ENCODE results near the gene NR3C1.

The NR3C1 gene

DNA sequence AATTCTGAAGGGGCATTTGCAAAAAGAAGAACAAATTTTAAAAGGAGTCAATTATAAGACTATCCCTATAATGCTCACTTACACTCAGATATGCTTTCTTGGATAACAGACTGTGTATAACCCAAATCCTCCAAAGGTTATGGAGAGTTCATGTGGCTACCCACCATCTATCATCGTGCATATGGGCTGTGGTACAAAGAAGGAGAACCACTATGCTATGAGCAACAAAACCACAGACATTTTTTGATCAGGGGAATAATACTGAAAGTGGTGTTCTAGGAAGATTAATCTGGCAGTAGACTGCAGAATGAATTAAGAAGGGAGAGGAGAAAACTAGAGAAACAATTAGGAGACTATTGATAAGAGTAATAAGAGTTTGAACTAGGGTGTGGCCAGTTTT is 16.8 kb downstream of the NR3C1 start:
- Histone ChIP-seq H2AFZ (ENCODE audit: low read depth, low read length, severe bottlenecking) (no peak overlapping the region), H3K79me2 (ENCODE audit: insufficient read depth, low read length) (peaks cover 100% of the 10 kb centered on the region), H4K20me1 (ENCODE audit: low read depth, low read length) (no peaks in the 10 kb centered on the region), H3K9me2 (replicated peaks; ENCODE audit: insufficient read depth, low read length) (no peaks in the 10 kb centered on the region), H3K4me2 (ENCODE audit: low read depth, low read length, poor library complexity, severe bottlenecking) (no peak overlapping the region), H3K27me3 (ENCODE audit: low read length) (no peaks in the 10 kb centered on the region), H3F3A (ENCODE audit: insufficient read depth) (peaks cover 4% of the 10 kb centered on the region; the same call in 1 of the 2 replicates), H3K36me3 (ENCODE audit: low read length) (peaks cover 78% of the 10 kb centered on the region), H3K27ac (ENCODE audit: low read depth, low read length) (no peak overlapping the region), H3K9me3 (ENCODE audit: insufficient read depth, low read length) (peaks cover 17% of the 10 kb centered on the region), H3K4me3 (ENCODE audit: insufficient read depth, low read length, poor library complexity, severe bottlenecking) (no peak overlapping the region), H3K9ac (ENCODE audit: low read length) (no peak overlapping the region)
- TF ChIP-seq CTCF (IDR thresholded peaks at IDR 0.05; ENCODE audit: insufficient read depth, low read length, poor library complexity, severe bottlenecking) (no peak), EZH2phosphoT487 (conservative IDR thresholded peaks at IDR 0.05; ENCODE audit: low read length) (no peak)

DNA sequence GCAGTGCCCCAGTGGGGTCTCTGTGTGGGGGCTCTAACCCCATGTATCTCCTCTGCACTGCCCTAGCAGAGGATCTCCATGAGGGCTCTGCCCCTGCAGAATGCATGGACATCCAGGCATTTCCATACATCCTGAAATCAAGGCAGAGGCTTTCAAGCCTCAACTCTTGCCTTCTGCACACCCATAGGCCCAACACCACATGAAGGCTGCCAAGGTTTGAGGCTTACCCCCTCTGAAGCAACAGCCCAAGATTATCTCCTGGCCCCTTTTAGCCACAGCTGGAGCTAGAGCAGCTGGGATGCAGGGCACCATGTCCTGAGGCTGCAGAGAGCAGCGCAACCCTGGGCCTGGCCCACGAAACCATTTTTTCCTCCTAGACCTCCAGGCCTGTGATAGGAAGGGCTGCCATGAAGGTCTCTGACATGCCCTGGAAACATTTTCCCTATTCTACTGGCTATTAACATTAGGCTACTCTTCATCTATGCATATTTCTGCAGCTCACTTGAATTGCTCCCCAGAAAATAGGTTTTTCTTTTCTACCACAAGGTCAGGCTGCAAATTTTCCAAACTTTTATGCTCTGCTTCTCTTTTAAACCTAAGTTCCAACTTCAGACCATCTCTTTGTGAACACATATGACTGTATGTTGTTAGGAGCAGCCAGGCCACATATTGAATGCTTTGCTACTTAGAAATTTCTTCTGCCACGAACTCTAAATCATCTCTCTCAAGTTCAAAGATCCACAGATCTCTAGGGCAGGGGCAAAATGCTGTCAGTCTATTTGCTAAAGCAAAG is 18.4 kb downstream of the NR3C1 start:
- H3K4me3 ChIP-seq (ENCODE audit: insufficient read depth, low read length, poor library complexity, severe bottlenecking), result no peak overlapping the region
- H3K9me3 ChIP-seq (ENCODE audit: insufficient read depth, low read length), result peaks cover 17% of the 10 kb centered on the region
- no peaks in the 10 kb centered on the region for H3K9me2 ChIP-seq (replicated peaks; ENCODE audit: insufficient read depth, low read length)
- H3K27me3 ChIP-seq (ENCODE audit: low read length), result no peaks in the 10 kb centered on the region
- H2AFZ ChIP-seq (ENCODE audit: low read depth, low read length, severe bottlenecking), result no peak overlapping the region
- H3K4me2 ChIP-seq (ENCODE audit: low read depth, low read length, poor library complexity, severe bottlenecking), result no peak overlapping the region
- TF ChIP-seq CTCF (IDR thresholded peaks at IDR 0.05; ENCODE audit: insufficient read depth, low read length, poor library complexity, severe bottlenecking) (no peak), EZH2phosphoT487 (conservative IDR thresholded peaks at IDR 0.05; ENCODE audit: low read length) (no peak)
- H3K9ac ChIP-seq (ENCODE audit: low read length), result no peak overlapping the region
- peaks cover 100% of the 10 kb centered on the region for H3K79me2 ChIP-seq (ENCODE audit: insufficient read depth, low read length)
- peaks cover 5% of the 10 kb centered on the region; the same call in 1 of the 2 replicates for H4K20me1 ChIP-seq (ENCODE audit: low read depth, low read length)
- peaks cover 4% of the 10 kb centered on the region; the same call in 1 of the 2 replicates for H3F3A ChIP-seq (ENCODE audit: insufficient read depth)
- H3K27ac ChIP-seq (ENCODE audit: low read depth, low read length), result no peak overlapping the region
- peaks cover 68% of the 10 kb centered on the region for H3K36me3 ChIP-seq (ENCODE audit: low read length)

DNA sequence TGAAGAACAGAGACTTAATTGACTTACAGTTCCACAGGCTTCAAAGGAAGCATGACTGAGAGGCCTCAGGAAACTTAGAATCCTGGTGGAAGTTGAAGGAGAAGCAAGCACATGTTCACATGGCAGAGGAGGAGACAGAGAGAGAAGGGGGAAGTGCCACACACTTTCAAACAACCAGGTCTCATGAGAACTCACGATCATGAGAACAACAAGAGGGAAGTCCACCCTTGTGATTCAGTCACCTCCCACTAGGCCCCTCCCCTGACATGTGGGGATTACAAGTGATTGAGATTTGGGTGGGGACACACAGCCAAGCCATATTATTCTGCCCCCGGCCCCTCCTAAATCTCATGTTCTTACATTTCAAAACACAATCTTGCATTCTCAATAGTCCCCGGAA is 19.5 kb downstream of the NR3C1 start:
- no peaks in the 10 kb centered on the region for H3K9me2 ChIP-seq (replicated peaks; ENCODE audit: insufficient read depth, low read length)
- no peak for TF ChIP-seq EZH2phosphoT487 (conservative IDR thresholded peaks at IDR 0.05; ENCODE audit: low read length)
- TF ChIP-seq CTCF (IDR thresholded peaks at IDR 0.05; ENCODE audit: insufficient read depth, low read length, poor library complexity, severe bottlenecking), result no peak
- no peak overlapping the region for H3K4me2 ChIP-seq (ENCODE audit: low read depth, low read length, poor library complexity, severe bottlenecking)
- peaks cover 4% of the 10 kb centered on the region; the same call in 1 of the 2 replicates for H3F3A ChIP-seq (ENCODE audit: insufficient read depth)
- H2AFZ ChIP-seq (ENCODE audit: low read depth, low read length, severe bottlenecking), result no peak overlapping the region
- peaks cover 100% of the 10 kb centered on the region for H3K79me2 ChIP-seq (ENCODE audit: insufficient read depth, low read length)
- peaks cover 17% of the 10 kb centered on the region for H3K9me3 ChIP-seq (ENCODE audit: insufficient read depth, low read length)
- H3K27me3 ChIP-seq (ENCODE audit: low read length), result no peaks in the 10 kb centered on the region
- no peak overlapping the region for H3K27ac ChIP-seq (ENCODE audit: low read depth, low read length)
- H3K36me3 ChIP-seq (ENCODE audit: low read length), result peaks cover 58% of the 10 kb centered on the region
- H3K4me3 ChIP-seq (ENCODE audit: insufficient read depth, low read length, poor library complexity, severe bottlenecking), result no peak overlapping the region
- H3K9ac ChIP-seq (ENCODE audit: low read length), result no peak overlapping the region
- H4K20me1 ChIP-seq (ENCODE audit: low read depth, low read length), result peaks cover 12% of the 10 kb centered on the region; the same call in 1 of the 2 replicates
